Endothelial cell of umbilical vein (primary cell): ENCODE data around the gene SEPTIN11. TPM values are rescaled to one million over a fixed set of nuclear protein-coding genes. Genes with fewer than 3 reads are reported as not detected.

Experiments used
- BruUV-seq: library from RNA; stranded (reverse); fragments of 400-500 nt; replicated peaks from 2 replicates; lab custom pipeline; 2021; lab: Mats Ljungman, UMichigan
- CTCF ChIA-PET: fragments of 300-600, 350-600 bp; sonication (Branson Sonifier 250); formaldehyde crosslinking; loops from one replicate; lab custom pipeline; 2021; ENCODE audit warnings: antibody characterized with exemption, inconsistent platforms; lab: Charles Lee
- POLR2A ChIA-PET: fragments of 300-600, 350-600 bp; sonication (Branson Sonifier 250); formaldehyde crosslinking; loops from one replicate; lab custom pipeline; 2021; ENCODE audit warnings: antibody characterized with exemption, inconsistent platforms; lab: Charles Lee
- DNase-seq: peaks from one replicate; pipeline ENCODE4 v3.0.0-alpha.2; 2011; ENCODE audit warnings: low read depth, low spot score
- FAIRE-seq: peaks from 2 replicates; lab custom pipeline; 2011; peaks lifted over from hg19 to GRCh38; lab: Jason Lieb, UNC
- H2AFZ ChIP-seq: 2 replicates; pipeline ENCODE4 v1.6.0; 2012; ENCODE audit warnings: low read depth, low read length, control low read depth, inconsistent platforms
- H3K27ac ChIP-seq: 2 replicates; pipeline ENCODE4 v1.5.1; 2011; ENCODE audit warnings: low read depth, mild to moderate bottlenecking, control low read depth, low read length, moderate library complexity; ENCODE audit not compliant: insufficient read depth
- H3K27me3 ChIP-seq, 2 experiments: 2 replicates each; pipeline versions ENCODE4 v1.6.0 to v1.6.1; 2011; ENCODE audit warnings: low read length in 2 of 2, mixed read lengths in 1 of 2; ENCODE audit not compliant: control insufficient read depth in 2 of 2, insufficient read depth in 2 of 2
- H3K36me3 ChIP-seq, 2 experiments: 2 replicates in 1 of 2; 3 replicates in 1 of 2; pipeline ENCODE4 v1.5.1; 2011; ENCODE audit warnings: low read length in 2 of 2, mild to moderate bottlenecking in 1 of 2, moderate library complexity in 1 of 2; ENCODE audit not compliant: control insufficient read depth in 2 of 2, insufficient read depth in 2 of 2; ENCODE audit errors: extremely low read depth in 1 of 2
- H3K4me1 ChIP-seq: 3 replicates; pipeline ENCODE4 v1.5.1; 2011; ENCODE audit warnings: mild to moderate bottlenecking, low read length; ENCODE audit not compliant: control insufficient read depth, insufficient read depth; ENCODE audit errors: extremely low read depth
- H3K4me2 ChIP-seq: 2 replicates; pipeline ENCODE4 v1.6.1; 2011; ENCODE audit warnings: low read length, control low read depth, mixed read lengths; ENCODE audit not compliant: insufficient read depth
- H3K4me3 ChIP-seq, 3 experiments: fragments of 200-600 bp in 1 of 3; sonication (generic), shearing (Covaris generic) in 1 of 3; replicated peaks in 1 of 3; 2 replicates each; pipeline ENCODE4 v1.5.1; 2011 to 2016; ENCODE audit warnings: control low read depth in 3 of 3, low read length in 3 of 3, mild to moderate bottlenecking in 2 of 3, inconsistent platforms in 1 of 3, low read depth in 1 of 3, moderate library complexity in 1 of 3; ENCODE audit not compliant: insufficient read depth in 1 of 3
- H3K79me2 ChIP-seq: 2 replicates; pipeline ENCODE4 v1.6.0; 2012; ENCODE audit warnings: low read length, inconsistent platforms; ENCODE audit not compliant: control insufficient read depth, insufficient read depth
- H3K9ac ChIP-seq: replicated peaks from 2 replicates; pipeline ENCODE3; 2011; ENCODE audit warnings: low read length, control low read depth; ENCODE audit not compliant: insufficient read depth; ENCODE audit errors: extremely low read depth
- H3K9me1 ChIP-seq: replicated peaks from 3 replicates; pipeline ENCODE4 v1.6.0; 2011; ENCODE audit warnings: mild to moderate bottlenecking, low read length; ENCODE audit not compliant: control insufficient read depth, insufficient read depth; ENCODE audit errors: extremely low read depth
- H3K9me3 ChIP-seq: replicated peaks from 2 replicates; pipeline ENCODE4 v1.5.1; 2012; ENCODE audit warnings: low read length, inconsistent platforms; ENCODE audit not compliant: control insufficient read depth, insufficient read depth
- H4K20me1 ChIP-seq: replicated peaks from 2 replicates; pipeline ENCODE3; 2011; ENCODE audit warnings: mild to moderate bottlenecking, low read length; ENCODE audit not compliant: control insufficient read depth, insufficient read depth; ENCODE audit errors: extremely low read depth
- EZH2 ChIP-seq: IDR thresholded peaks from 2 replicates; pipeline ENCODE4 v1.6.1; 2012; ENCODE audit warnings: borderline replicate concordance, low read depth, mild to moderate bottlenecking, moderate library complexity, low read length, inconsistent platforms; ENCODE audit not compliant: severe bottlenecking
- FOS ChIP-seq: IDR thresholded peaks from 2 replicates; pipeline ENCODE4 v1.6.1; 2011; ENCODE audit warnings: mild to moderate bottlenecking, low read length, moderate library complexity, borderline replicate concordance; ENCODE audit not compliant: insufficient read depth
- GATA2 ChIP-seq: IDR thresholded peaks from 2 replicates; pipeline ENCODE4 v1.7.0; 2011; ENCODE audit warnings: low read depth, mild to moderate bottlenecking, moderate library complexity, mixed read lengths, low read length; ENCODE audit not compliant: insufficient read length, insufficient read depth
- JUN ChIP-seq: IDR thresholded peaks from 2 replicates; pipeline ENCODE4 v1.6.1; 2011; ENCODE audit warnings: borderline replicate concordance, low read depth; ENCODE audit not compliant: insufficient read length, insufficient read depth
- MAX ChIP-seq: IDR thresholded peaks from 2 replicates; pipeline ENCODE4 v1.6.1; 2011; ENCODE audit not compliant: insufficient read depth, insufficient read length
- MYC ChIP-seq: IDR thresholded peaks from one replicate; pipeline ENCODE4 v1.6.1; 2011; ENCODE audit warnings: mild to moderate bottlenecking, low read depth, low read length
- POLR2A ChIP-seq: IDR thresholded peaks from 2 replicates; pipeline ENCODE4 v1.6.1; 2012; ENCODE audit warnings: low read depth, mild to moderate bottlenecking, control low read depth, low read length
- POLR2AphosphoS5 ChIP-seq: IDR thresholded peaks from 2 replicates; pipeline ENCODE4 v1.6.1; 2012; ENCODE audit warnings: low read depth, mild to moderate bottlenecking, control low read depth, low read length, moderate library complexity; ENCODE audit not compliant: insufficient read depth
- dilution Hi-C: fragments of 300-500 bp; cut with MboI; formaldehyde crosslinking; loops from one replicate; pipeline ENCODE4 v1.15.0; 2019; ENCODE audit warnings: low sequenced_read_pairs; ENCODE audit not compliant: extremely low pct_ligation_motif_present
- intact Hi-C: fragments of 100-400 bp; cut with micrococcal nuclease; formaldehyde crosslinking; loops from one replicate; pipeline ENCODE4 v1.10.0; 2022
- polyA plus RNA-seq, 4 experiments: library from polyadenylated mRNA; depleted of rRNA in 3 of 4; stranded (reverse) in 3 of 4; unstranded in 1 of 4; fragments of >200 nt; gene quantifications; 2 replicates each; pipeline versions ENCODE4 v1.2.1 to v1.2.3, GENCODE V29; 2011 to 2012; ENCODE audit warnings: missing spikeins in 1 of 4
- total RNA-seq: library from RNA; stranded (reverse); gene quantifications from 2 replicates; pipeline ENCODE4 v1.2.3, GENCODE V29; 2021
- TF ChIP-seq, protein P1 (sequence below), 2 donors: IDR thresholded peaks; 1 replicate in 1 of 2; 2 replicates in 1 of 2; pipeline ENCODE4 v1.5.1; 2011; ENCODE audit warnings: low read length in 2 of 2, mild to moderate bottlenecking in 2 of 2, moderate library complexity in 2 of 2, control low read depth in 1 of 2, inconsistent platforms in 1 of 2, low read depth in 1 of 2; ENCODE audit not compliant: insufficient read depth in 1 of 2; ENCODE audit errors: extremely low read depth in 1 of 2

Gene SEPTIN11
- total and polyA plus RNA-seq, 2 donors (not counting 3 experiments of a cell fraction or from before 2014, with no cell fraction given), result 69.4 to 202 TPM

- H3K27ac ChIP-seq, result no peak overlapping the region
- CTCF ChIA-PET, result interaction anchor here (1.4 kb wide), 1 partner anchor 20 kb away, joined by 3 read pairs; no protein-coding TSS in a partner anchor
- FAIRE-seq (no peak), DNase-seq (no peak)
- H3K4me3 ChIP-seq, result no peak overlapping the region
- H3K36me3 ChIP-seq, result no peaks in the 10 kb centered on the region
- TF ChIP-seq POLR2AphosphoS5, result no peak
- no peak for TF ChIP-seq MYC
- TF ChIP-seq, protein P1, sequence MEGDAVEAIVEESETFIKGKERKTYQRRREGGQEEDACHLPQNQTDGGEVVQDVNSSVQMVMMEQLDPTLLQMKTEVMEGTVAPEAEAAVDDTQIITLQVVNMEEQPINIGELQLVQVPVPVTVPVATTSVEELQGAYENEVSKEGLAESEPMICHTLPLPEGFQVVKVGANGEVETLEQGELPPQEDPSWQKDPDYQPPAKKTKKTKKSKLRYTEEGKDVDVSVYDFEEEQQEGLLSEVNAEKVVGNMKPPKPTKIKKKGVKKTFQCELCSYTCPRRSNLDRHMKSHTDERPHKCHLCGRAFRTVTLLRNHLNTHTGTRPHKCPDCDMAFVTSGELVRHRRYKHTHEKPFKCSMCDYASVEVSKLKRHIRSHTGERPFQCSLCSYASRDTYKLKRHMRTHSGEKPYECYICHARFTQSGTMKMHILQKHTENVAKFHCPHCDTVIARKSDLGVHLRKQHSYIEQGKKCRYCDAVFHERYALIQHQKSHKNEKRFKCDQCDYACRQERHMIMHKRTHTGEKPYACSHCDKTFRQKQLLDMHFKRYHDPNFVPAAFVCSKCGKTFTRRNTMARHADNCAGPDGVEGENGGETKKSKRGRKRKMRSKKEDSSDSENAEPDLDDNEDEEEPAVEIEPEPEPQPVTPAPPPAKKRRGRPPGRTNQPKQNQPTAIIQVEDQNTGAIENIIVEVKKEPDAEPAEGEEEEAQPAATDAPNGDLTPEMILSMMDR (IDR thresholded peaks at IDR 0.05; ENCODE audit: extremely low read depth in 1 of 2, insufficient read depth in 1 of 2, low read depth in 1 of 2, low read length in 2 of 2), result no peak
- no peak for TF ChIP-seq GATA2
- TF ChIP-seq POLR2A, result no peak
- TF ChIP-seq EZH2, result no peak
- no peak for TF ChIP-seq MAX
- TF ChIP-seq JUN, result no peak
- TF ChIP-seq FOS, result no peak
- no TSS peak for BruUV-seq
- H3K9ac ChIP-seq, result no peak overlapping the region
- H3K4me1 ChIP-seq, result peaks cover 7% of the 10 kb centered on the region
- no peak overlapping the region for H3K4me2 ChIP-seq
- no peaks in the 10 kb centered on the region for H3K27me3 ChIP-seq
- peaks cover 90% of the 10 kb centered on the region for H3K79me2 ChIP-seq
- no peaks in the 10 kb centered on the region for H3K9me1 ChIP-seq
- peaks cover 3% of the 10 kb centered on the region for H4K20me1 ChIP-seq
- POLR2A ChIA-PET, result no interaction called here
- dilution Hi-C loops, result no loop called here
- H2AFZ ChIP-seq, result no peak overlapping the region
- H3K9me3 ChIP-seq, result no peaks in the 10 kb centered on the region
- intact Hi-C loops, result no loop called here
Measured at GRCh38 chr4:76957004-76957738, 7.6 kb downstream of the SEPTIN11 start.
